ENCODE measurements around the gene ARL8A. TPM values are rescaled to one million over a fixed set of nuclear protein-coding genes. Genes with fewer than 3 reads are reported as not detected.

The ARL8A gene
- total and polyA plus RNA-seq, 2 donors (not counting 1 experiment from before 2014, with no cell fraction given), result 67.6 to 70.7 TPM

- no peaks in the 10 kb centered on the region for H3K27me3 ChIP-seq (replicated peaks in 1 of 4; ENCODE audit: control extremely low read depth in 1 of 4, control insufficient read depth in 3 of 4, insufficient read depth in 4 of 4, low read length in 3 of 4)
- no peaks in the 10 kb centered on the region for H4K20me1 ChIP-seq (ENCODE audit: control insufficient read depth, insufficient read depth, low read length, poor library complexity, severe bottlenecking)
- ATAC-seq (ENCODE audit: low read depth), result no peak
- POLR2A ChIA-PET, result no interaction called here
- no peak overlapping the region for H3K27ac ChIP-seq (ENCODE audit: low read length in 2 of 2)
- no peaks in the 10 kb centered on the region for H3K9me3 Mint-ChIP-seq (ENCODE audit: insufficient read depth)
- no peak overlapping the region for H2AFZ ChIP-seq (ENCODE audit: insufficient read depth, low read depth, low read length, poor library complexity, severe bottlenecking)
- WGBS (ENCODE audit: insufficient coverage), result 82% methylated on average over 5 of the region's 6 CpGs
- no peak overlapping the region for H3K27ac Mint-ChIP-seq
- no peak for TF ChIP-seq CTCF (IDR thresholded peaks at IDR 0.05)
- no peak for TF ChIP-seq EZH2 (IDR thresholded peaks at IDR 0.05; ENCODE audit: borderline replicate concordance, insufficient read depth, low read depth, low read length, poor library complexity, severe bottlenecking)
- H3K36me3 ChIP-seq (replicated peaks in 1 of 2; ENCODE audit: control extremely low read depth in 1 of 2, control insufficient read depth in 1 of 2, extremely low read depth in 1 of 2, insufficient read depth in 2 of 2, low read length in 1 of 2), result no peaks in the 10 kb centered on the region
- H3K9ac ChIP-seq (ENCODE audit: low read length), result no peak overlapping the region
- peaks cover 11% of the 10 kb centered on the region for H3K4me1 Mint-ChIP-seq
- DNase-seq, result no peak
- intact Hi-C loops (cut with micrococcal nuclease), result no loop called here
- no peak overlapping the region for H3K4me2 ChIP-seq (replicated peaks; ENCODE audit: low read depth, low read length, poor library complexity, severe bottlenecking)
- H3K4me3 Mint-ChIP-seq, result no peak overlapping the region
- H3K9me3 ChIP-seq (ENCODE audit: control extremely low read depth in 1 of 3, control insufficient read depth in 2 of 3, insufficient read depth in 1 of 3, low read length in 2 of 3), result no peaks in the 10 kb centered on the region
- peaks cover 3 to 9% of the 10 kb centered on the region in 2 donors for H3K4me1 ChIP-seq (ENCODE audit: control insufficient read depth in 2 of 2, insufficient read depth in 2 of 2, low read length in 2 of 2)
- H3K79me2 ChIP-seq (ENCODE audit: control insufficient read depth, insufficient read depth, low read length), result peaks cover 8% of the 10 kb centered on the region
- CTCF ChIA-PET, result interaction anchor here (1.1 to 2.5 kb wide), 2 partner anchors 10 to 14 kb away, joined by 4 to 7 read pairs; partner anchors contain the start of gene PTPN7
- H3K4me3 ChIP-seq (ENCODE audit: control extremely low read depth in 1 of 5, extremely low read depth in 1 of 5, insufficient read depth in 1 of 5, low read depth in 2 of 5, low read length in 4 of 5), result no peak overlapping the region
- peaks cover 6% of the 10 kb centered on the region for H3K27me3 Mint-ChIP-seq
Observed at GRCh38 chr1:202170726-202171125, 26.2 kb upstream of the ARL8A start.

- POLR2A ChIA-PET, result no interaction called here
- intact Hi-C loops (cut with micrococcal nuclease), result loop anchor here (10.0 kb wide), 3 partner anchors 184 to 796 kb away; partner anchors contain the start of genes CYB5R1 and RNPEP
Observed at GRCh38 chr1:202168861-202169260, 24.3 kb upstream of the ARL8A start.

More at GRCh38 chr1:202168861-202169260, 24.3 kb upstream of the ARL8A start:
- H4K20me1 ChIP-seq (ENCODE audit: control insufficient read depth, insufficient read depth, low read length, poor library complexity, severe bottlenecking), result no peaks in the 10 kb centered on the region
- H3K4me3 ChIP-seq (ENCODE audit: control extremely low read depth in 1 of 5, extremely low read depth in 1 of 5, insufficient read depth in 1 of 5, low read depth in 2 of 5, low read length in 4 of 5), result no peak overlapping the region
- no peaks in the 10 kb centered on the region for H3K36me3 ChIP-seq (replicated peaks in 1 of 2; ENCODE audit: control extremely low read depth in 1 of 2, control insufficient read depth in 1 of 2, extremely low read depth in 1 of 2, insufficient read depth in 2 of 2, low read length in 1 of 2)
- Mint-ChIP-seq H3K27ac (no peak overlapping the region), H3K4me3 (no peak overlapping the region), H3K27me3 (peaks cover 6% of the 10 kb centered on the region), H3K9me3 (ENCODE audit: insufficient read depth) (no peaks in the 10 kb centered on the region), H3K4me1 (peaks cover 27% of the 10 kb centered on the region)
- H3K9ac ChIP-seq (ENCODE audit: low read length), result no peak overlapping the region
- peaks cover 21 to 28% of the 10 kb centered on the region in 2 donors for H3K4me1 ChIP-seq (ENCODE audit: control insufficient read depth in 2 of 2, insufficient read depth in 2 of 2, low read length in 2 of 2)
- ATAC-seq (ENCODE audit: low read depth) (no peak), DNase-seq (no peak)
- H2AFZ ChIP-seq (ENCODE audit: insufficient read depth, low read depth, low read length, poor library complexity, severe bottlenecking), result no peak overlapping the region
- CTCF ChIA-PET, result no interaction called here
- no peak overlapping the region for H3K27ac ChIP-seq (ENCODE audit: low read length in 2 of 2)
- no peak overlapping the region for H3K4me2 ChIP-seq (replicated peaks; ENCODE audit: low read depth, low read length, poor library complexity, severe bottlenecking)
- 100% methylated on average over 6 of the region's 7 CpGs for WGBS (ENCODE audit: insufficient coverage)
- H3K9me3 ChIP-seq (ENCODE audit: control extremely low read depth in 1 of 3, control insufficient read depth in 2 of 3, insufficient read depth in 1 of 3, low read length in 2 of 3), result no peaks in the 10 kb centered on the region
- TF ChIP-seq EZH2 (IDR thresholded peaks at IDR 0.05; ENCODE audit: borderline replicate concordance, insufficient read depth, low read depth, low read length, poor library complexity, severe bottlenecking), result no peak
- TF ChIP-seq CTCF (IDR thresholded peaks at IDR 0.05), result no peak
- H3K79me2 ChIP-seq (ENCODE audit: control insufficient read depth, insufficient read depth, low read length), result peaks cover 12% of the 10 kb centered on the region
- H3K27me3 ChIP-seq (replicated peaks in 1 of 4; ENCODE audit: control extremely low read depth in 1 of 4, control insufficient read depth in 3 of 4, insufficient read depth in 4 of 4, low read length in 3 of 4), result no peaks in the 10 kb centered on the region

All from B cell (primary cell).